LNCaP clone FGC (cell line): ENCODE measurements around the gene ASB16.

Experiments used
- DNase-seq: peaks from one replicate; pipeline ENCODE4 v3.0.0-alpha.2; 2011; ENCODE audit warnings: low read depth
- H3K4me3 ChIP-seq: 2 replicates; pipeline ENCODE4 v1.5.1; 2011; ENCODE audit warnings: mild to moderate bottlenecking, low read depth, low read length, control low read depth
- CTCF ChIP-seq: IDR thresholded peaks from 2 replicates; pipeline ENCODE4 v1.5.1; 2012; ENCODE audit warnings: mild to moderate bottlenecking; ENCODE audit not compliant: control insufficient read depth, insufficient read depth; ENCODE audit errors: extremely low read depth

The ASB16 gene

DNA sequence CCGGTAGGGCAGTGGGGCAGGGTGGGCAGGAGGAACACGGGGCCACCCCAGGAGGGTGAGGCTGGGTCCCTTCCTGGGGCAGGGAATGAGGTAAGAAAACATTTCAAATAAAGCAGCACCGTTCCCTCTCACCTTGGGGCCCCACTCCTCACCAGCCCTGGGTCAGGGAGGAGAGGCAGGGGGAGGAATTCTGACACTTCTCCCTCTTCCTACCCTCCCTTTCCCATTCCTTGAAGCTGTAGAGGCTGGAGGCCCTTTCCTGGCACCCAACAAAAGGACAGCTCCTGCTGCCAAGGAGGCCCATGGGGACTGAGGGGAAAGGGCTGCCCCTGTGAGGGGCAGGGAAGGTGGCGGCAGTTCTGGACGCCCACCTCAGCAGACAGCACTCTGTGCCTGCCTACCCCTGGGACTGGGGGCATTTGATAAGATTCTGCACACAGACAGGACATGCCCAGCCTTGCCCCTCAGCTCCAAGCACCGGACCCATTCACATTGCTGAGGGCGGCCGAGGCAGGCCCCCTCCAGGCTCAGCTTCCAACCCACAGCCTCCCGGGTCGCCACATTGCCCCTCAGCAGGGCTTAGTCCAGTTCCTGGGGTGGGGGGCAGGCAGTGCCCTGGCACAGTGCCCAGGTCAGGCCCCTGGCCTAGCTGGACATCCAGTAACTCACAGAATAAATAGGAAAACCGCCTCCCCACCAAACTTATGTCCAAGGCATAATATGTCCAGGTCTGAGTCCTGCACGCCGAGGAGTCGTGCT, 23.0 kb downstream of the ASB16 start:
- DNase-seq: no peak
- H3K4me3 ChIP-seq: no peak overlapping the region
- TF ChIP-seq CTCF: no peak

DNA sequence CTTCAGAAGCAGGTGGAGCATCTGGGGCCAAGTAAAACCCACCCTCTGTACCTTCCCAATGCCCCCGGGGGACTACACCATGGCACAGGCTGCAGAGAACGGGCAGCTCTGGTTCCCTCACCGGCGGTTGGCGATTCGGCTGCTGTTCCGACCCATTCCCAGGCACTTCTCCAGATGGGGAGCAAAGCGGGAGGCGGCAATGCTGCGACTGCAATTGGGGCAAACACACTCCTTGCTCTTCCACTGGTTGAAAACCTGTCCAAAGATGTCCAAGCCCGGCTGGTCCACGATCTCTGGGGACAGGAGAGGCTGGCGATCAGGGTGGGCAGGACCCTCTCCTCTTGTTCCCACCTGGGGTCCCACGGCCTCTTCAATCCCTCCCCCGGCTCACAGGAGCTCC, 26.6 kb downstream of the ASB16 start:
- no peak overlapping the region for H3K4me3 ChIP-seq
- no peak for TF ChIP-seq CTCF

DNA sequence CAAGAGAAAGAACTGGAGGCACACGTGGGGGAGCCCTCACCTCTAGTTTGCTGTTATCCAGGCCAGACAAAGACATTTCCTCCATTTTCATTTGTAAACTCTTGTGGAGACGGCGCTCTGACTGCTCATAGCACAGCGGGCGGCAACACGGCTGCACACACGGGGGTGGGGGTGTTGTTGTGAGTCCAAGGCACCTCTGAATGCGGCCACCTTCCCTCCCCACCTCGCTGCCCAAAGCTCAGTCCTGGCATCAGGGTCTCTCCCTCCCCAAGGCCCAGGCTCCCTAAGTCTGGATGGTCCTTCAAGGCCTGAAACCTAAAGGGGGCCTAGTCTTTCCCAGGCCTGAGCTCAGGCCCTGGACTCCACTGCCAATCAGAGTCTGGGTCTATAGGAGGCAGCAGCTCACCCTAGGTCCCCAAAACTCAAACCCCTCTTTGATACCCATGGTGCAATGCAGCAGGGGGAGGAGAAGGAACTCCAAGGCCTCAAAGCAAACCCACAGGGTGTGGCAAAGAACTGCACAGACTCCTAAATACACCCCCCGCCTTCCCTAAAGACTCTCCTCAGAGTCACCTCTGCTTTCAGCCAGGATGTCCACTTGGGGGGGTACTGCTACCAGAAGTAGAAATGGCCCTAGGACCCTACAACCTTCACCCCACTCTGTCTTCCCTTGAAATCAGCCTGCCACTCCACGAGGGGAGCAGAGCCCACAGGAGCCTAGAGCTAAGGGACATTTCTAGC, 27.6 kb downstream of the ASB16 start:
- no peak for DNase-seq
- H3K4me3 ChIP-seq: peak overlapping the region; percentile 63
- TF ChIP-seq CTCF: no peak

More for the DNA sequence above, 26.6 kb downstream of the ASB16 start:
- no peak for DNase-seq

- no peak for TF ChIP-seq CTCF
- H3K4me3 ChIP-seq: peak overlapping the region; percentile 63
- no peak for DNase-seq
These were observed 28.4 kb downstream of the ASB16 start for GRCh38 chr17:44198721-44199552.

DNA sequence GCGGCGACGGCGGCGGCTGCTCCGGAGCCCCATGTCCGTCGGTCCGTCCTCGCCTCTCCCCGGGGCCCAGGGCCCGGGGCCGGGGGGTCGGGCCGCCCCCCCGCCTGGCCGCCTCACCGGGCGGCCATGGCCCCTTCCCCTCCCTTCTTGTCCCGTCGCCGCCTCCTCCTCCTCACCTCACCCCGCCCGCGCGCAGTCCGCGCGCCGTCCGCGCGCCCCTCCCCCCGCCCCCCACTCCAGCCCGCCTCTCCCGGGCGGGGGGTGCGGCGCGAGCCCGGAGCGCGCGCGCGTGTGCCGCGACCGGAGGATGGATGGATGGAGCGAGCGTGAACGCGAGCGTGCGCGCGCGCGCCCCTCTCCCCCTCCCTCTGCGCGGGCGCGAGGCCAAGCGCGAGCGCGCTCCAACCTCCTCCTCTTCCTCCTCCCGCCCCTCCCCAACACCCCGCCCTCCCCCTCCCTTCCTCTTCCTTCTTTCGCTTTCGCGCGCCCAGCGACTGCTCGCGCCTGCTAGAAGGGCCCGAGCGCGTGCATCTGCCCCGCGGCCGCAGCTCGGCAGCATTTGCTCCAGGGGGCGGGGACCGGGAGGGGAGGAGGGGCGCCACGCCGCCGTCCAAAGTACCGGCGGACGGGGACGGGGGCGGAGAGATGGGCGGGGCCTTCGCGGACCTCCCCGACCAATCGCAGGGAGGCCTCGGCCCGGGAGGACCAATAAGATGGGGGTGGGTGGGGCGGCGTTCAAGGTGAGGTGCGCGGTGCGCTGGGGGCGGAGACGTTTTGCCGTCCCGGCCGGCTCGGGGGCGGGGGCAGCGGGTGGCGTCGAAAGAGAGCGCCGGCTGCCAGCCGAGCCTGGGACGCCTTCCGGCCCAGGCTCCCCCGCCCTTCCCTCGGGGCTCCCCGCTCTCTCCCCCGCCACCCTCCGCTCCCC, 29.3 kb downstream of the ASB16 start, which contains the start of gene ATXN7L3:
Gene ATXN7L3 (minus strand): TSS at position 332 of the 925 bp plus-strand sequence. CDS start 1,814 bp downstream, outside the sequence.
- TF ChIP-seq CTCF: no peak
- peak within 1 kb of the TSS; percentile 63 for H3K4me3 ChIP-seq
- peak; percentile 75 for DNase-seq
